ENCODE data around the gene HOXB3. TPM values are rescaled to one million over a fixed set of nuclear protein-coding genes. Genes with fewer than 3 reads are reported as not detected.

The HOXB3 gene
- total RNA-seq, 3 donors from 2014 or later (not counting 1 experiment from before 2014, with no cell fraction given): 7.9 to 15.6 (median 15.3) TPM

DNA sequence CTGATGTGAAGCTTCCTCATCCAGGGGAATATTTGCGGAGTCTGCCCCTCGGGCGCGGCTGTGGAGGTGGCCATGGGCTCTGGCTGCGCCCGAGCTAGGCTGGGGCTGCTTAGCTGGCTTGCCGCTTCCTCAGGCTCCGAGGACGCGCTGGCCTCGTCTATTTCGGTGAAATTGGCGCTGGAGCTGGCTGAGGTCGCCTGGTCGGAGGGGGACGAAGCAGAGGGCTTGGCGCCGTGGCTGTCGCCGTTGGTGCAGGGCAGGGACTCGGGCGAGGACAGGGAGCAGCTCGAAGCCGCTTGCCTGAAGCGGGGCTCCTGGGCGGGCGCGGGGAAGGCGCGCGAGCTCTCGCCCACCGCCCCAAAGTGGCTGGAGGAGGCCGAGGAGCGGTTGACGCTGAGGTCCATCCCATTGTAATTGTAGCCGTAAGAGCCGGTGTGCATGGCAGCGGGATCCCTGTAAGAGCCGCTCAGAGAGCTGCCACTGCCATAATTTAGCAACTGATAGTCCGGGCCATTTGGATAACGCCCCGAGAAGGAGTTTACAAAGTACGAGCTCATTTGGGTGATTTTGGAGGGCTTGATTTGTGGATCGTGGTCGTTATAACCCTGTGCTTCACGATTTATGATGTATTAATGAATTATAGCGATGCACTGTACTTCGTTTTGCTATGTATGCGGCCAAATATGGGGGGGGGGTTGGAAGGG lies 3.2 kb upstream of the HOXB3 start, which contains the start of gene HOXB5:
HOXB5 (minus strand) TSS at position 654 of the 704 bp plus-strand sequence; CDS start at position 557, 97 bp downstream.
- no peaks in the 10 kb centered on the region for H3K9me3 Mint-ChIP-seq
- H3K36me3 Mint-ChIP-seq: no peaks in the 10 kb centered on the region
- peaks cover 80 to 87% of the 10 kb centered on the region in 2 donors for H3K27me3 Mint-ChIP-seq (ENCODE audit: low read depth in 2 of 2)
- intact Hi-C loops (cut with micrococcal nuclease): loop anchor here (1.0 to 5.0 kb wide), 2 partner anchors 257 to 331 kb away; no protein-coding TSS in a partner anchor
- Histone ChIP-seq H3K27ac (ENCODE audit: low read length) (no peak within 1 kb of the TSS), H3K4me1 (ENCODE audit: control insufficient read depth, insufficient read depth, low read length) (peaks cover 44% of the 10 kb centered on the region), H3K27me3 (ENCODE audit: control insufficient read depth, insufficient read depth, low read length) (peaks cover 65% of the 10 kb centered on the region), H3K9me3 (ENCODE audit: control insufficient read depth, insufficient read depth, low read length) (no peaks in the 10 kb centered on the region), H3K36me3 (ENCODE audit: control insufficient read depth, insufficient read depth, low read length) (no peaks in the 10 kb centered on the region), H3K4me3 (ENCODE audit: low read length) (peak within 1 kb of the TSS; percentile 14)
- DNase-seq (peak in 1 of 2 donors; percentile 57), ATAC-seq (peak in 2 of 3 donors; percentile 17 to 25)
- under 1% methylated on average over 49 of the region's 50 CpGs for WGBS (ENCODE audit: insufficient coverage)
- peak within 1 kb of the TSS; percentile 87 for H3K4me3 Mint-ChIP-seq
- peak within 1 kb of the TSS; percentile 48 for H3K27ac Mint-ChIP-seq
- TF ChIP-seq, protein P1, sequence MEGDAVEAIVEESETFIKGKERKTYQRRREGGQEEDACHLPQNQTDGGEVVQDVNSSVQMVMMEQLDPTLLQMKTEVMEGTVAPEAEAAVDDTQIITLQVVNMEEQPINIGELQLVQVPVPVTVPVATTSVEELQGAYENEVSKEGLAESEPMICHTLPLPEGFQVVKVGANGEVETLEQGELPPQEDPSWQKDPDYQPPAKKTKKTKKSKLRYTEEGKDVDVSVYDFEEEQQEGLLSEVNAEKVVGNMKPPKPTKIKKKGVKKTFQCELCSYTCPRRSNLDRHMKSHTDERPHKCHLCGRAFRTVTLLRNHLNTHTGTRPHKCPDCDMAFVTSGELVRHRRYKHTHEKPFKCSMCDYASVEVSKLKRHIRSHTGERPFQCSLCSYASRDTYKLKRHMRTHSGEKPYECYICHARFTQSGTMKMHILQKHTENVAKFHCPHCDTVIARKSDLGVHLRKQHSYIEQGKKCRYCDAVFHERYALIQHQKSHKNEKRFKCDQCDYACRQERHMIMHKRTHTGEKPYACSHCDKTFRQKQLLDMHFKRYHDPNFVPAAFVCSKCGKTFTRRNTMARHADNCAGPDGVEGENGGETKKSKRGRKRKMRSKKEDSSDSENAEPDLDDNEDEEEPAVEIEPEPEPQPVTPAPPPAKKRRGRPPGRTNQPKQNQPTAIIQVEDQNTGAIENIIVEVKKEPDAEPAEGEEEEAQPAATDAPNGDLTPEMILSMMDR (IDR thresholded peaks at IDR 0.05): no peak
- H3K4me1 Mint-ChIP-seq: peaks cover 39 to 49% of the 10 kb centered on the region in 2 donors

DNA sequence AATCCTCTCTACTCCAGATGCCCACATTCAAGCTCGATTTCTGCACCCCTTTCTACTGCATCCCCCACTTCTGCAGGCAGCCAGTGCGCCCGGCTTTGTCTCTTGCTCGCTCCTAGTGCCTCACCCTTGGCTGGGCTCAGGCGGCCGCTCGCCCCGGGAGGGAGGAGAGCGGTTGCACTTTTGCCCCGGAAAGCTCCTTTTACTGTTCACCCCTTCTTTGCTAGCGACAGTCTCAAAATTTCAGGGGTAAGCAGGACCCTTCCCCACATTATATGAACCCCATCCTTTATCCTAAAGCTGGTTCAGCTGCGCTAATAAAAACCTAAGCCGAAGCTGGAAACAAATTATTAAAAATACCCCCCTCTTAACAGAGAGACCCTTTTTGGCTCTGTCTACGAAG lies 2.5 kb upstream of the HOXB3 start:
- Mint-ChIP-seq H3K9me3 (no peaks in the 10 kb centered on the region), H3K27ac (peak overlapping the region; percentile 48)

DNA sequence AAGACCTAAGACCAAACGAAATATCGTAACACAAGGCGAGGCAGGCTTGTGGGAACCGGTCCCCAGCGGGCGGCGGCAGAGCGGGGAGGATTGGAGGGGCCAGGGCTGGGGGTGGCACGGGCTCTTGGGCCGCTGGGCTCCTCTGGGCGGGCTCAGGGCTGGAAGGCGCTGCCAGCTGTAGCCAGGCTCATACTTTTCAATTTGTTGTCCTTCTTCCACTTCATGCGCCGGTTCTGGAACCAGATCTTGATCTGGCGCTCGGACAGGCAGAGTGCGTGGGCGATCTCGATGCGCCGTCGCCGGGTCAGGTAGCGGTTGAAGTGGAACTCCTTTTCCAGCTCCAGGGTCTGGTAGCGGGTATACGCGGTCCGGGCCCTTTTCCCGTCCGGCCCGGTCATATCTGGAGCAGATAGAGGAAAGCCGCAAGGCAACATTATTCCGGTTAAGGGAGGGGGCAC lies 2.0 kb upstream of the HOXB3 start:
- Histone ChIP-seq H3K27ac (ENCODE audit: low read length) (no peak overlapping the region), H3K9me3 (ENCODE audit: control insufficient read depth, insufficient read depth, low read length) (no peaks in the 10 kb centered on the region), H3K4me1 (ENCODE audit: control insufficient read depth, insufficient read depth, low read length) (peaks cover 33% of the 10 kb centered on the region), H3K27me3 (ENCODE audit: control insufficient read depth, insufficient read depth, low read length) (peaks cover 60% of the 10 kb centered on the region), H3K36me3 (ENCODE audit: control insufficient read depth, insufficient read depth, low read length) (no peaks in the 10 kb centered on the region), H3K4me3 (ENCODE audit: low read length) (no peak overlapping the region)
- Mint-ChIP-seq H3K9me3 (no peaks in the 10 kb centered on the region), H3K36me3 (no peaks in the 10 kb centered on the region), H3K4me3 (no peak overlapping the region), H3K27me3 (ENCODE audit: low read depth in 2 of 2) (peaks cover 80 to 87% of the 10 kb centered on the region in 2 donors), H3K4me1 (peaks cover 27 to 37% of the 10 kb centered on the region in 2 donors), H3K27ac (no peak overlapping the region)
- WGBS (ENCODE audit: insufficient coverage): 20% methylated on average over 33 of the region's 33 CpGs
- intact Hi-C loops (cut with micrococcal nuclease): loop anchor here (5.0 kb wide), 1 partner anchor 330 kb away; no protein-coding TSS in a partner anchor
- DNase-seq: no peak
- ATAC-seq: no peak
- TF ChIP-seq, protein P1 (IDR thresholded peaks at IDR 0.05): no peak

More for the DNA sequence above, 2.5 kb upstream of the HOXB3 start:
- 3% methylated on average over 14 of the region's 14 CpGs for whole genome bisulfite sequencing (ENCODE audit: insufficient coverage)
- H3K4me1 Mint-ChIP-seq: peaks cover 32 to 42% of the 10 kb centered on the region in 2 donors
- Histone ChIP-seq H3K4me3 (ENCODE audit: low read length) (no peak overlapping the region), H3K4me1 (ENCODE audit: control insufficient read depth, insufficient read depth, low read length) (peaks cover 38% of the 10 kb centered on the region), H3K27ac (ENCODE audit: low read length) (no peak overlapping the region), H3K36me3 (ENCODE audit: control insufficient read depth, insufficient read depth, low read length) (no peaks in the 10 kb centered on the region), H3K9me3 (ENCODE audit: control insufficient read depth, insufficient read depth, low read length) (no peaks in the 10 kb centered on the region), H3K27me3 (ENCODE audit: control insufficient read depth, insufficient read depth, low read length) (peaks cover 62% of the 10 kb centered on the region)
- ATAC-seq: peak in 1 of 3 donors; percentile 28
- TF ChIP-seq, protein P1 (IDR thresholded peaks at IDR 0.05): no peak
- H3K27me3 Mint-ChIP-seq (ENCODE audit: low read depth in 2 of 2): peaks cover 81 to 87% of the 10 kb centered on the region in 2 donors
- peak; percentile 37 to 47 for DNase-seq
- intact Hi-C loops (cut with micrococcal nuclease): loop anchor here (5.0 kb wide), 1 partner anchor 330 kb away; no protein-coding TSS in a partner anchor
- no peaks in the 10 kb centered on the region for H3K36me3 Mint-ChIP-seq
- H3K4me3 Mint-ChIP-seq: peak overlapping the region; percentile 87
